K562 (cell line): ENCODE data around the gene MLX. TPM values are rescaled to one million over a fixed set of nuclear protein-coding genes. Genes with fewer than 3 reads are reported as not detected.

Experiments
- CBFB ChIP-seq: sonication (generic); formaldehyde crosslinking; IDR thresholded peaks from 2 replicates; pipeline ENCODE4 v1.4.0; 2020; ENCODE audit warnings: mild to moderate bottlenecking, missing genetic modification reagents
- CBX5 ChIP-seq: IDR thresholded peaks from 2 replicates; pipeline ENCODE4 v1.6.1; 2014; ENCODE audit warnings: low read depth, borderline replicate concordance
- FOXK2 ChIP-seq, 2 experiments: fragments of 450-650 bp; IDR thresholded peaks in 1 of 2; conservative IDR thresholded peaks in 1 of 2; 2 replicates each; pipeline ENCODE4 v1.6.1; 2016; ENCODE audit warnings: low read depth in 2 of 2, mild to moderate bottlenecking in 1 of 2
- HDAC1 ChIP-seq, 2 experiments: fragments of 450-650 bp; IDR thresholded peaks; 2 replicates each; pipeline ENCODE4 v1.6.1; 2016 to 2017; ENCODE audit warnings: inconsistent platforms in 1 of 2, mild to moderate bottlenecking in 1 of 2, moderate library complexity in 1 of 2
- HDAC8 ChIP-seq: fragments of 450-650 bp; IDR thresholded peaks from 2 replicates; pipeline ENCODE4 v1.6.1; 2016; ENCODE audit warnings: mild to moderate bottlenecking, missing genetic modification characterization, moderate library complexity, missing compliant biosample characterization
- MGA ChIP-seq: fragments of 450-650 bp; IDR thresholded peaks from 2 replicates; pipeline ENCODE4 v1.6.1; 2016; ENCODE audit warnings: mild to moderate bottlenecking, moderate library complexity
- MIER1 ChIP-seq: fragments of 450-650 bp; IDR thresholded peaks from 2 replicates; pipeline ENCODE4 v1.6.1; 2016; ENCODE audit warnings: antibody characterized with exemption, mild to moderate bottlenecking, low read depth
- RBM25 ChIP-seq: fragments of 200-400 bp; formaldehyde crosslinking; IDR thresholded peaks from 2 replicates; pipeline ENCODE4 v1.6.1; 2018; ENCODE audit warnings: low read length, low read depth, moderate library complexity; ENCODE audit not compliant: severe bottlenecking
- SAP30 ChIP-seq: fragments of 200-600 bp; sonication (generic); IDR thresholded peaks from 2 replicates; pipeline ENCODE4 v1.6.1; 2012; ENCODE audit warnings: borderline replicate concordance, low read depth, mild to moderate bottlenecking, moderate library complexity, low read length, control low read depth, inconsistent platforms; ENCODE audit not compliant: insufficient read depth, poor library complexity, severe bottlenecking
- SMARCC2 ChIP-seq: fragments of 450-650 bp; IDR thresholded peaks from 2 replicates; pipeline ENCODE4 v1.6.1; 2017; ENCODE audit warnings: antibody characterized with exemption, moderate library complexity, mild to moderate bottlenecking, low read depth
- TAF9B ChIP-seq: fragments of 450-650 bp; IDR thresholded peaks from 2 replicates; pipeline ENCODE4 v1.6.1; 2018; ENCODE audit warnings: mild to moderate bottlenecking; ENCODE audit not compliant: partially characterized antibody
- XRCC4 ChIP-seq: IDR thresholded peaks from one replicate; pipeline ENCODE4 v1.6.1; 2011; ENCODE audit not compliant: insufficient read depth, insufficient read length; ENCODE audit errors: extremely low read depth
- ZC3H11A ChIP-seq: IDR thresholded peaks from 2 replicates; pipeline ENCODE4 v1.6.1; 2012; ENCODE audit warnings: low read depth, low read length, improper control_type of control experiment
- ZNF354B ChIP-seq: fragments of 250-450 bp; sonication (Bioruptor Pico); IDR thresholded peaks from 2 replicates; pipeline ENCODE4 v1.4.0; 2020
- ZNF785 ChIP-seq: fragments of 250-450 bp; sonication (Bioruptor Pico); IDR thresholded peaks from 2 replicates; pipeline ENCODE4 v1.4.0; 2020; ENCODE audit warnings: mild to moderate bottlenecking
- polyA plus RNA-seq, 8 experiments: library from polyadenylated mRNA; depleted of rRNA in 4 of 8; stranded (reverse) in 5 of 8; unstranded in 3 of 8; fragments of >200 nt; fragmentation: Nextera tagmentation in 2 of 8; fragmentation: Illumina TruSeq in 1 of 8; extraction: Ambion mirVana in 2 of 8; extraction: Trizol in 1 of 8; gene quantifications; 2 replicates each; pipeline versions ENCODE4 v1.2.1 to v1.2.3, GENCODE V29; 2011 to 2014; ENCODE audit warnings: inconsistent platforms in 1 of 8, missing spikeins in 1 of 8
- total RNA-seq, 7 experiments: library from RNA; depleted of rRNA in 6 of 7; stranded (reverse); fragments of >200 nt in 6 of 7; fragmentation: Illumina TruSeq in 2 of 7; extraction: Trizol in 2 of 7; gene quantifications; 2 replicates each; pipeline versions ENCODE4 v1.2.1 to v1.2.3, GENCODE V29; 2011 to 2021; ENCODE audit warnings: low replicate concordance in 1 of 7

The MLX gene
- total and polyA plus RNA-seq, 9 of the 15 experiments (the other 6 are each of a cell fraction or from before 2014, with no cell fraction given) = 42.9 to 100 (median 58.9) TPM

GRCh38 chr17:42562388-42563142 lies 4.3 kb upstream of the MLX start (continued):
- peak; percentile 29 for TF ChIP-seq TAF9B
- TF ChIP-seq RBM25 = no peak
- peak in 1 of 2 experiments; percentile 38; a peak in 1 of 4 replicates for TF ChIP-seq HDAC1 (IDR thresholded peaks at IDR 0.05)
- no peak for TF ChIP-seq ZNF354B (CRISPR knock-in tag)
- TF ChIP-seq SAP30 = peak; percentile 6
- no peak for TF ChIP-seq ZNF785 (CRISPR knock-in tag)
- no peak for TF ChIP-seq SMARCC2
- peak; percentile 72 for TF ChIP-seq MGA
- no peak for TF ChIP-seq ZC3H11A
- TF ChIP-seq MIER1 = no peak
- TF ChIP-seq CBFB = no peak
- no peak for TF ChIP-seq XRCC4
- peak in 1 of 2 experiments; percentile 18; a peak in 1 of 4 replicates for TF ChIP-seq FOXK2 (conservative IDR thresholded peaks at IDR 0.05 in 1 of 2, IDR thresholded peaks at IDR 0.05 in 1 of 2; ENCODE audit: low read depth in 2 of 2)
- no peak for TF ChIP-seq HDAC8 (tag)
- no peak for TF ChIP-seq CBX5
